C4-2B (cell line): ENCODE results near the gene C8G.

Experiments
- CTCF ChIP-seq: fragments of 450-650 bp; conservative IDR thresholded peaks from 2 replicates; pipeline ENCODE4 v1.5.1; 2017; ENCODE audit warnings: mild to moderate bottlenecking
- ZFX ChIP-seq: fragments of 450-650 bp; IDR thresholded peaks from 2 replicates; pipeline ENCODE4 v1.6.1; 2017

- TF ChIP-seq CTCF (no peak), ZFX (no peak)
Observed at GRCh38 chr9:136957461-136957860, 12.4 kb downstream of the C8G start.
